HL-60 (cell line): ENCODE data around the gene GAK.

Experiments used
- CTCF ChIP-seq: IDR thresholded peaks from one replicate; pipeline ENCODE4 v1.5.1; 2011; ENCODE audit warnings: low read length, control low read depth, inconsistent platforms; ENCODE audit not compliant: insufficient read depth
- GABPA ChIP-seq: IDR thresholded peaks from 2 replicates; pipeline ENCODE4 v1.6.1; 2012; ENCODE audit warnings: low read depth
- POLR2AphosphoS5 ChIP-seq: IDR thresholded peaks from 2 replicates; pipeline ENCODE4 v1.6.1; 2012; ENCODE audit warnings: low read depth
- REST ChIP-seq: IDR thresholded peaks from 2 replicates; pipeline ENCODE4 v1.6.1; 2012; ENCODE audit warnings: low read depth; ENCODE audit not compliant: insufficient replicate concordance
- SPI1 ChIP-seq: IDR thresholded peaks from 2 replicates; pipeline ENCODE4 v1.6.1; 2012; ENCODE audit warnings: low read depth, mild to moderate bottlenecking, borderline replicate concordance

- TF ChIP-seq REST (no peak), CTCF (no peak), SPI1 (no peak), POLR2AphosphoS5 (no peak), GABPA (no peak)
These were observed 35.9 kb downstream of the GAK start for GRCh38 chr4:896216-896615.
